K562 treated with DMSO at 1 percent for 48 hours (cell line): ENCODE results near the gene TEK. TPM values are rescaled to one million over a fixed set of nuclear protein-coding genes. Genes with fewer than 3 reads are reported as not detected.

ENCODE experiments used
- total RNA-seq: library from RNA; unstranded; fragments of 300-600 nt; gene quantifications from 2 replicates; pipeline ENCODE4 v1.2.3, GENCODE V29; 2022; ENCODE audit warnings: low replicate concordance; ENCODE audit errors: extremely low read depth

The TEK gene
- not detected in 2 replicates for total RNA-seq

DNA sequence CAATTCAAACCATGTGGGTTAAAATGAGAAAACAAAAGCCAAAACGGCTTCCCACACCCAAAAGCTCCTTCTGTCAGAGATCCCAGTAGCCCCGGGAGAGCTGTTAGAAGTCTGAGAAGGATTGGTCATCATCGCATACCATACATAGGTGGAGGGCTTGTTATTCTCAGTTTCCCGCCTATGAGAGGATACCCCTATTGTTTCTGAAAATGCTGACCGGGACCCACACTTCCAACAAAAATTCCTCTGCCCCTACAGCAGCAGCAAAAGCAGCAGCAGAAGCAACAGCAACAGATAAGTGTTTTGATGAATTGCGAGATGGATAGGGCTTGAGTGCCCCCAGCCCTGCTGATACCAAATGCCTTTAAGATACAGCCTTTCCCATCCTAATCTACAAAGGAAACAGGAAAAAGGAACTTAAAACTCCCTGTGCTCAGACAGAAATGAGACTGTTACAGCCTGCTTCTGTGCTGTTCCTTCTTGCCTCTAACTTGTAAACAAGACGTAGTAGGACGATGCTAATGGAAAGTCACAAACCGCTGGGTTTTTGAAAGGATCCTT, at the start of gene TEK:
Gene TEK, plus strand, starts transcription at position 245 of the 561 bp plus-strand sequence. CDS start 366 bp downstream, outside the sequence.

Other genes starting within 250 kb of the TEK start
- not detected in 2 replicates for gene CAAP1, start 216.4 kb upstream of the TEK start, total RNA-seq
- not detected in 2 replicates for gene PLAA, start 162.0 kb upstream of the TEK start, total RNA-seq
- not detected in 2 replicates for gene IFT74, start 152.8 kb upstream of the TEK start, total RNA-seq
- gene LRRC19, start 103.6 kb upstream of the TEK start, total RNA-seq, result not detected in 2 replicates
- gene EQTN, start 187.9 kb downstream of the TEK start, total RNA-seq, result not detected in 2 replicates